ENCODE measurements around the gene UPK1A.

The UPK1A gene

DNA sequence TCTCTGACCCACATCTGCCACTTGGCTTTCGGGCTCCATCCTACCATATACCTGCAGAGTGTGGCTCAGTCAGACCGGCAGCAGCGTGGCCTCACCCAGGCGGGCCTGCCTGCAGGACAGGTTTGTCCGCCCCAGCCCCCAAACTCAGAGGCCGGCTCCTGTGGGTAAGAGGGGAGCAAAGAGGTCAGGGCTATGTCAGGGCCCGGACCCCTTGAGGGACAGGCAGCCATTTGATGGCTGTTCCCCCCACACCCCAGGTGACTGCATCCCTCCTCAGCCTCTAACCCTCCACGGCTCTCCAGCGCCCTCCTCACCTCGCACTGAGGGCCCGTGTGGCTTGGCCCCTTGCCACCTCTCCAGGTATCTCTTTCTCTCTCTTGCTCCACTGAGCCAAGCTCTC is 25.7 kb downstream of the UPK1A start:
- Mint-ChIP-seq H3K36me3 (ENCODE audit: low read depth) (no peaks in the 10 kb centered on the region), H3K9me3 (no peaks in the 10 kb centered on the region), H3K27me3 (ENCODE audit: low read depth, poor library complexity) (peaks cover 16% of the 10 kb centered on the region), H3K4me3 (no peak overlapping the region), H3K27ac (no peak overlapping the region), H3K4me1 (no peaks in the 10 kb centered on the region)
- TF ChIP-seq, protein P1, sequence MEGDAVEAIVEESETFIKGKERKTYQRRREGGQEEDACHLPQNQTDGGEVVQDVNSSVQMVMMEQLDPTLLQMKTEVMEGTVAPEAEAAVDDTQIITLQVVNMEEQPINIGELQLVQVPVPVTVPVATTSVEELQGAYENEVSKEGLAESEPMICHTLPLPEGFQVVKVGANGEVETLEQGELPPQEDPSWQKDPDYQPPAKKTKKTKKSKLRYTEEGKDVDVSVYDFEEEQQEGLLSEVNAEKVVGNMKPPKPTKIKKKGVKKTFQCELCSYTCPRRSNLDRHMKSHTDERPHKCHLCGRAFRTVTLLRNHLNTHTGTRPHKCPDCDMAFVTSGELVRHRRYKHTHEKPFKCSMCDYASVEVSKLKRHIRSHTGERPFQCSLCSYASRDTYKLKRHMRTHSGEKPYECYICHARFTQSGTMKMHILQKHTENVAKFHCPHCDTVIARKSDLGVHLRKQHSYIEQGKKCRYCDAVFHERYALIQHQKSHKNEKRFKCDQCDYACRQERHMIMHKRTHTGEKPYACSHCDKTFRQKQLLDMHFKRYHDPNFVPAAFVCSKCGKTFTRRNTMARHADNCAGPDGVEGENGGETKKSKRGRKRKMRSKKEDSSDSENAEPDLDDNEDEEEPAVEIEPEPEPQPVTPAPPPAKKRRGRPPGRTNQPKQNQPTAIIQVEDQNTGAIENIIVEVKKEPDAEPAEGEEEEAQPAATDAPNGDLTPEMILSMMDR (IDR thresholded peaks at IDR 0.05): no peak
- no peak for DNase-seq

DNA sequence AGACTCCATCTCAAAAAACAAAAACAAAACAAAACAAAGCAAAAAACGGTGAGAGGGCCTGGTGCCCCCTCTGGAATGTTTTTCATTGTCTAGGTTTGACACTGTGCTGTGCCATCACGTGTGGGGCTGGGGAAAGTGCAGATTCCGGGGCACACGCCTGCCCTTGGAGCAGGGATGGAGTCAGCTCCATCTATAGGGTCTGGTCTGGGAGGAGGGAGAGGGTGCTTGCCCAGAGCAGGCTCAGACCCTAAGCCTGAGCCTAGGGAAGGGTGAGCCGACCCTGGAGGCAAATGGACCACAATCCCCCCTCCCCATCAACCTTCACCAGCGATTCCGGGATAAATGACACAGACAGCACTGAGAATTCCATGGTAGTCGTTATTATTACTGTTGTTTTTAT is 27.1 kb downstream of the UPK1A start:
- TF ChIP-seq, protein P1 (IDR thresholded peaks at IDR 0.05): no peak
- H3K36me3 Mint-ChIP-seq (ENCODE audit: low read depth): no peaks in the 10 kb centered on the region
- no peaks in the 10 kb centered on the region for H3K9me3 Mint-ChIP-seq
- DNase-seq: no peak
- H3K4me1 Mint-ChIP-seq: no peaks in the 10 kb centered on the region
- no peak overlapping the region for H3K27ac Mint-ChIP-seq
- H3K4me3 Mint-ChIP-seq: no peak overlapping the region
- peaks cover 25% of the 10 kb centered on the region for H3K27me3 Mint-ChIP-seq (ENCODE audit: low read depth, poor library complexity)

DNA sequence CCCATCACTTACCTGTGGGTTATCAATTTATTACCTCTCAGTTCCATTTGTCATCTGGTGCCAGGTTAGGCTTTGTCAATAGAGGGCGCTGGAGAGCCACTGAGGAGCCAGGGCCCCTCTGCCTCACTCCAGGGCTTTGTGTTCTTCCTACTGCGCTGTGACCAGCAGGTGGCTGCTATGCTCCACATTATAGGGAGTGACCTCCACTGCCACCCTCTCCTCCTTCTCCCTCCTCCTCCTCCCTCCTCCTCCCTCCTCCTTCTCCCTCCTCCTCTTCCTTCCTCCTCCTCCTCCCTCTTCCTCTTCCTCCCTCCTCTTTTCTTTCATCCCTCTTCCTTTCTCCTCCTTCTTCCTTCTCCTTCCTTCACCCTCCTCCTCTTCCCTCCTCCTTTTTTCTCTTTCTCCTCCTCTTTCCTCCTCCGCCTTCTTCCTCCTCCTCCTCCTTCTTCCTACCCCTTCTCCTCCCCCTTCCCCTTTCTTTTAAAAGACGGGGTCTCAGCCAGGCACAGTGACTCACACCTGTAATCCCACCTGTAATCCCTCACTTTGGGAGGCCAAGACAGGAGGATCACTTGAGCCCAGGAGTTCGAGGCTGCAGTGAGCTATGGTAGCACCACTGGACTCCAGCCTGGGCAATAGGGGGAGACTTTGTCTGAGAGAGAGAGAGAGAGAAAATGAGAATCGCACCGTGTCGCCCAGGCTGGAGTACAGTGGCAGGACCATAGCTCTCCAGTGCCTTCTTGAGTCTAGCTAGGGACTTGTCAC is 27.7 kb downstream of the UPK1A start:
- Mint-ChIP-seq H3K4me1 (no peaks in the 10 kb centered on the region), H3K9me3 (no peaks in the 10 kb centered on the region), H3K4me3 (no peak overlapping the region), H3K36me3 (ENCODE audit: low read depth) (no peaks in the 10 kb centered on the region), H3K27me3 (ENCODE audit: low read depth, poor library complexity) (peaks cover 29% of the 10 kb centered on the region), H3K27ac (no peak overlapping the region)
- DNase-seq: peak; percentile 90
- TF ChIP-seq, protein P1 (IDR thresholded peaks at IDR 0.05): peak; percentile 96

DNA sequence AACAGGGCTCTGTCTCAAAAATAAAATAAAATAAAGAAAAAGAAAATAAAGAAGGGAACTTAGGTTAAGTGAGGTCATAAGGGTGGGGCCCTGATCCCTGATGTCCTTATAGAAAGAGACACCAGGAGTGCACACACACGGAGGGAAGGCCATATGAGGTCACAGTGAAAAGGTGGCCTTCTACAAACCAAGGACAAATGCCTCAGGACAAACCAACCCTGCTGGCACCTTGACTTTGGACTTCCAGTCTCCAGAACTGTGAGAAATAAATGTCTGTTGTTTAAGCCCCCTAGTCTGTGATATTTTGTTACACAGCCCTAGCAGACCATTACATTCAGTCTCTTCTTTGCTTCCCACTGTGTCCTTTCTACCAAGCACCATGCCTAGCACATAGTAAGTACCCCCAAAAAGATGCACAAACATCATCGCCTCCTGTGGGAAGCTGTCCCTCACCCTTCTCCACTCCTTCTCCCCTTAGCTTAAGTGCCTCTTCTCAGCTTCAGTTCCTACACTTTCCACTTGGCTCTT is 29.6 kb downstream of the UPK1A start:
- TF ChIP-seq, protein P1 (IDR thresholded peaks at IDR 0.05): no peak
- H3K36me3 Mint-ChIP-seq (ENCODE audit: low read depth): no peaks in the 10 kb centered on the region
- H3K9me3 Mint-ChIP-seq: no peaks in the 10 kb centered on the region
- no peak for DNase-seq
- H3K4me1 Mint-ChIP-seq: no peaks in the 10 kb centered on the region
- peaks cover 27% of the 10 kb centered on the region for H3K27me3 Mint-ChIP-seq (ENCODE audit: low read depth, poor library complexity)
- H3K4me3 Mint-ChIP-seq: no peak overlapping the region
- no peak overlapping the region for H3K27ac Mint-ChIP-seq

DNA sequence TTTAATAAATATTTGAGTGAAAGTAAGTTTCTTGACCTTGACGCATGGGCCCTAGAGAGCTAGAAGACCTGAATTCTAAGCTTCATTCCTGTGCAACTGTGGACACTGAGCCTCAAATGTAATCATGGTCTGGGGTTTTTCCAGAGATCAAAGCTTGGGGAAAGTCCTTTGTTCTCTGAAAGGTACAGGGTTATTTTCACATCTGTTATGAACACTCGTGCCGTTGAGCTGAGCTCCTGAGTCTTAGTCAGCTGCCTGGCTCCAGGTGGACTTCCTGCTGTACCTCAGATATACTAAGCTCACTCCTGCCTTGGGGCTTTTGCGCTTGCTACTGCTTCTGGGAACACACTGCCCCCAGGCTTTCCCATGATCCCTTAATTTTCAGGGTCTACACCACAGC is 30.5 kb downstream of the UPK1A start:
- TF ChIP-seq, protein P1 (IDR thresholded peaks at IDR 0.05): no peak
- Mint-ChIP-seq H3K27ac (no peak overlapping the region), H3K27me3 (ENCODE audit: low read depth, poor library complexity) (peaks cover 27% of the 10 kb centered on the region), H3K9me3 (no peaks in the 10 kb centered on the region), H3K36me3 (ENCODE audit: low read depth) (no peaks in the 10 kb centered on the region), H3K4me3 (no peak overlapping the region), H3K4me1 (no peaks in the 10 kb centered on the region)
- DNase-seq: no peak
